CD14-positive monocyte (primary cell): ENCODE data around the gene SSTR4. TPM values are rescaled to one million over a fixed set of nuclear protein-coding genes. Genes with fewer than 3 reads are reported as not detected.
A peak's percentile ranks its signal among the peaks of the same experiment; 100 is the strongest.

Source experiments
- DNase-seq, 3 donors: peaks; one replicate each; pipeline ENCODE4 v3.0.0-alpha.2; 2011 to 2022
- H2AFZ ChIP-seq: 2 replicates; pipeline ENCODE4 v1.6.0; 2012; ENCODE audit warnings: mild to moderate bottlenecking, low read depth, low read length, inconsistent platforms; ENCODE audit not compliant: insufficient read depth, poor library complexity, severe bottlenecking
- H3K27ac ChIP-seq, 2 donors: 1 replicate in 1 of 2; 2 replicates in 1 of 2; pipeline ENCODE4 v1.5.1; 2012 to 2013; ENCODE audit warnings: low read length in 2 of 2, control low read depth in 1 of 2, inconsistent platforms in 1 of 2, low read depth in 1 of 2, mild to moderate bottlenecking in 1 of 2
- H3K27me3 ChIP-seq, 2 donors: one replicate each; pipeline versions ENCODE4 v1.6.0 to v1.6.1; 2011 to 2013; ENCODE audit warnings: low read length in 2 of 2; ENCODE audit not compliant: control insufficient read depth in 2 of 2, insufficient read depth in 2 of 2
- H3K36me3 ChIP-seq, 2 donors: replicated peaks in 1 of 2; 1 replicate in 1 of 2; 2 replicates in 1 of 2; pipeline versions ENCODE4 v1.5.1 to v1.6.1; 2012 to 2013; ENCODE audit warnings: low read length in 2 of 2, control low read depth in 1 of 2, inconsistent platforms in 1 of 2, mild to moderate bottlenecking in 1 of 2; ENCODE audit not compliant: insufficient read depth in 2 of 2, control insufficient read depth in 1 of 2
- H3K4me1 ChIP-seq, 2 donors: 1 replicate in 1 of 2; 2 replicates in 1 of 2; pipeline versions ENCODE4 v1.5.1 to v1.6.1; 2012 to 2013; ENCODE audit warnings: low read length in 2 of 2, control low read depth in 1 of 2, inconsistent platforms in 1 of 2, mild to moderate bottlenecking in 1 of 2, moderate library complexity in 1 of 2; ENCODE audit not compliant: insufficient read depth in 2 of 2, control insufficient read depth in 1 of 2
- H3K4me2 ChIP-seq: replicated peaks from 2 replicates; pipeline ENCODE3; 2012; ENCODE audit warnings: low read length, moderate library complexity, mild to moderate bottlenecking; ENCODE audit not compliant: poor library complexity, severe bottlenecking; ENCODE audit errors: extremely low read depth
- H3K4me3 ChIP-seq, 3 experiments: fragments of 200-600 bp in 1 of 3; sonication (generic) in 1 of 3; replicated peaks in 1 of 3; 1 replicate in 2 of 3; 2 replicates in 1 of 3; pipeline ENCODE4 v1.5.1; 2011 to 2013; ENCODE audit warnings: low read length in 3 of 3, mild to moderate bottlenecking in 3 of 3, control low read depth in 2 of 3, low read depth in 2 of 3, inconsistent platforms in 1 of 3, moderate library complexity in 1 of 3
- H3K79me2 ChIP-seq: 2 replicates; pipeline ENCODE4 v1.6.0; 2012; ENCODE audit warnings: mild to moderate bottlenecking, control low read depth, inconsistent platforms, low read length, moderate library complexity; ENCODE audit not compliant: insufficient read depth
- H3K9ac ChIP-seq: 2 replicates; pipeline ENCODE4 v1.6.0; 2017; ENCODE audit warnings: low read length, mild to moderate bottlenecking; ENCODE audit not compliant: insufficient read depth, poor library complexity, severe bottlenecking
- H3K9me3 ChIP-seq, 2 donors: replicated peaks in 1 of 2; 1 replicate in 1 of 2; 2 replicates in 1 of 2; pipeline versions ENCODE4 v1.5.1 to v1.6.1; 2012 to 2013; ENCODE audit warnings: low read length in 2 of 2, control low read depth in 1 of 2; ENCODE audit not compliant: control insufficient read depth in 1 of 2, insufficient read depth in 1 of 2
- H4K20me1 ChIP-seq: 2 replicates; pipeline ENCODE4 v1.6.0; 2012; ENCODE audit warnings: mild to moderate bottlenecking, low read length, control low read depth, moderate library complexity; ENCODE audit not compliant: insufficient read depth
- H3K27ac Mint-ChIP-seq, 7 donors: one replicate each; pipeline ENCODE4 v1.8.0; 2020; ENCODE audit warnings: mild to moderate bottlenecking in 7 of 7, mixed read lengths in 7 of 7, moderate library complexity in 6 of 7, inconsistent platforms in 2 of 7
- H3K27me3 Mint-ChIP-seq, 3 donors: one replicate each; pipeline ENCODE4 v1.8.0; 2021 to 2022; ENCODE audit warnings: low read depth in 3 of 3, mild to moderate bottlenecking in 3 of 3, mixed read lengths in 3 of 3, moderate library complexity in 3 of 3, inconsistent platforms in 1 of 3
- H3K36me3 Mint-ChIP-seq, 2 donors: one replicate each; pipeline ENCODE4 v1.8.0; 2020; ENCODE audit warnings: mixed read lengths in 2 of 2, inconsistent platforms in 1 of 2, mild to moderate bottlenecking in 1 of 2
- H3K4me1 Mint-ChIP-seq: one replicate; pipeline ENCODE4 v1.8.0; 2020; ENCODE audit warnings: mild to moderate bottlenecking, mixed read lengths
- H3K4me3 Mint-ChIP-seq, 2 donors: one replicate each; pipeline ENCODE4 v1.8.0; 2020; ENCODE audit warnings: mild to moderate bottlenecking in 2 of 2, mixed read lengths in 2 of 2, moderate library complexity in 1 of 2
- H3K9me3 Mint-ChIP-seq, 7 donors: one replicate each; pipeline ENCODE4 v1.8.0; 2020 to 2022; ENCODE audit warnings: mixed read lengths in 7 of 7, mild to moderate bottlenecking in 6 of 7, moderate library complexity in 6 of 7, inconsistent platforms in 2 of 7
- CTCF ChIP-seq: fragments of 200-600 bp; IDR thresholded peaks from one replicate; pipeline ENCODE4 v1.8.0; 2022; ENCODE audit warnings: antibody characterized with exemption, mild to moderate bottlenecking
- WGBS: methylation state at CpG from one replicate; pipeline ENCODE4 v1.1.5; 2013; ENCODE audit warnings: missing lambda C conversion rate; ENCODE audit not compliant: insufficient coverage; 5-methylcytosine and 5-hydroxymethylcytosine counted together
- intact Hi-C, 2 donors: fragments of 100-400 bp; cut with micrococcal nuclease; formaldehyde crosslinking; loops; one replicate each; pipeline versions ENCODE4 v1.15.0 to v1.15.1; 2023
- polyA plus RNA-seq, 3 donors: library from polyadenylated mRNA; depleted of rRNA in 1 of 3; unstranded in 2 of 3; stranded (reverse) in 1 of 3; fragments of 300-500 nt in 2 of 3; fragments of >200 nt in 1 of 3; fragmentation: Illumina TruSeq in 2 of 3; gene quantifications; 1 replicate in 2 of 3; 2 replicates in 1 of 3; pipeline ENCODE4 v1.2.3, GENCODE V29; 2012 to 2021

The SSTR4 gene
- polyA plus RNA-seq, 3 donors: not detected

- intact Hi-C loops: loop anchor here (5.0 to 10.0 kb wide), 6 partner anchors 32 to 150 kb away; no protein-coding TSS in a partner anchor
- peaks cover 75 to 89% of the 10 kb centered on the region in 2 donors for H3K4me1 ChIP-seq
- peaks cover 69% of the 10 kb centered on the region for H3K79me2 ChIP-seq
- H3K9ac ChIP-seq: peak overlapping the region; percentile 94
- H3K4me3 Mint-ChIP-seq: peak overlapping the region; percentile 94 to 97
- no peaks in the 10 kb centered on the region for H3K9me3 Mint-ChIP-seq
- peaks cover 12 to 30% of the 10 kb centered on the region in 2 donors for H3K36me3 ChIP-seq
- peaks cover 67% of the 10 kb centered on the region for H3K4me1 Mint-ChIP-seq
- H2AFZ ChIP-seq: no peak overlapping the region
- H3K27ac Mint-ChIP-seq: peak overlapping the region; percentile 93 to 100 (median 98)
- H4K20me1 ChIP-seq: peaks cover 38% of the 10 kb centered on the region
- no peak for DNase-seq
- peak overlapping the region; percentile 95 for H3K4me2 ChIP-seq
- H3K4me3 ChIP-seq: peak overlapping the region; percentile 31 to 88 (median 64)
- WGBS: 86% methylated on average over 21 of the region's 24 CpGs
- H3K9me3 ChIP-seq: no peaks in the 10 kb centered on the region
- H3K27me3 ChIP-seq: no peaks in the 10 kb centered on the region
- peak overlapping the region; percentile 96 to 97 for H3K27ac ChIP-seq
- peaks cover 48 to 49% of the 10 kb centered on the region in 2 donors for H3K36me3 Mint-ChIP-seq
- peaks cover 0 to 7% (median 0%) of the 10 kb centered on the region in 3 donors for H3K27me3 Mint-ChIP-seq
- TF ChIP-seq CTCF: no peak
Observed at GRCh38 chr20:23084845-23085365, 49.8 kb downstream of the SSTR4 start.

- DNase-seq: peak in 2 of 3 donors; percentile 41 to 50
- H3K4me3 ChIP-seq: peak overlapping the region; percentile 31 to 88 (median 64)
- 33% methylated on average over 14 of the region's 23 CpGs for WGBS
- H4K20me1 ChIP-seq: peaks cover 33% of the 10 kb centered on the region
- no peaks in the 10 kb centered on the region for H3K27me3 ChIP-seq
- H3K79me2 ChIP-seq: peaks cover 63% of the 10 kb centered on the region
- peak overlapping the region; percentile 94 for H3K9ac ChIP-seq
- Mint-ChIP-seq H3K27ac (peak overlapping the region; percentile 97 to 100 (median 98)), H3K9me3 (no peaks in the 10 kb centered on the region), H3K36me3 (peaks cover 42% of the 10 kb centered on the region in 2 donors), H3K4me1 (peaks cover 67% of the 10 kb centered on the region), H3K4me3 (peak overlapping the region; percentile 94 to 97), H3K27me3 (peaks cover 0 to 7% (median 0%) of the 10 kb centered on the region in 3 donors)
- intact Hi-C loops: loop anchor here (5.0 to 10.0 kb wide), 5 partner anchors 33 to 149 kb away; no protein-coding TSS in a partner anchor
- H3K27ac ChIP-seq: peak overlapping the region; percentile 96 to 97
- H3K4me2 ChIP-seq: peak overlapping the region; percentile 95
- H3K4me1 ChIP-seq: peaks cover 70 to 84% of the 10 kb centered on the region in 2 donors
- no peak overlapping the region for H2AFZ ChIP-seq
- H3K36me3 ChIP-seq: peaks cover 7 to 23% of the 10 kb centered on the region in 2 donors
- TF ChIP-seq CTCF: no peak
- no peaks in the 10 kb centered on the region for H3K9me3 ChIP-seq
Observed at GRCh38 chr20:23085436-23086055, 50.4 kb downstream of the SSTR4 start.
